HG03039 (cell line): ENCODE measurements around the gene FBXO15.

Experiments
- ATAC-seq: cut with Tn5 transposase; IDR thresholded peaks from one replicate; pipeline ENCODE4 v1.9.1; 2021; ENCODE audit warnings: mild to moderate bottlenecking, moderate library complexity; ENCODE audit not compliant: unreplicated experiment

Gene FBXO15

GRCh38 chr18:74064510-74064909 is 83.1 kb downstream of the FBXO15 start:
- peak; percentile 68 for ATAC-seq

- no peak for ATAC-seq
These were observed 84.1 kb downstream of the FBXO15 start for GRCh38 chr18:74063557-74063956.

GRCh38 chr18:74063023-74063422 is 84.6 kb downstream of the FBXO15 start:
- ATAC-seq = no peak

- no peak for ATAC-seq
These were observed 85.6 kb downstream of the FBXO15 start for GRCh38 chr18:74062037-74062436.

GRCh38 chr18:74060579-74060978 is 87.1 kb downstream of the FBXO15 start:
- ATAC-seq = no peak

- no peak for ATAC-seq
These were observed 96.8 kb downstream of the FBXO15 start for GRCh38 chr18:74050807-74051206.

- ATAC-seq = peak; percentile 91
These were observed 106.9 kb downstream of the FBXO15 start for GRCh38 chr18:74040459-74041332.

GRCh38 chr18:74040008-74040407 is 107.6 kb downstream of the FBXO15 start:
- ATAC-seq = no peak

- no peak for ATAC-seq
These were observed 118.5 kb downstream of the FBXO15 start for GRCh38 chr18:74029161-74029560.
